EL (cell line): ENCODE measurements around the gene ADGRL1.

Experiments
- DNase-seq: peaks from one replicate; pipeline ENCODE4 v3.0.0-alpha.2; 2016

The ADGRL1 gene

GRCh38 chr19:14135985-14136508 lies 69.9 kb downstream of the ADGRL1 start:
- DNase-seq: no peak

- no peak for DNase-seq
Observed at GRCh38 chr19:14135355-14135754, 70.6 kb downstream of the ADGRL1 start.

GRCh38 chr19:14127929-14128509 lies 78.0 kb downstream of the ADGRL1 start:
- no peak for DNase-seq

- DNase-seq: no peak
Observed at GRCh38 chr19:14127176-14127575, 78.8 kb downstream of the ADGRL1 start.

GRCh38 chr19:14122924-14123323 lies 83.0 kb downstream of the ADGRL1 start:
- DNase-seq: no peak

GRCh38 chr19:14120497-14120780 lies 85.5 kb downstream of the ADGRL1 start:
- no peak for DNase-seq

- DNase-seq: no peak
Observed at GRCh38 chr19:14119644-14120496, 86.1 kb downstream of the ADGRL1 start.

- DNase-seq: no peak
Observed at GRCh38 chr19:14119146-14119545, 86.8 kb downstream of the ADGRL1 start.

GRCh38 chr19:14118165-14119051 lies 87.6 kb downstream of the ADGRL1 start:
- peak; percentile 59 for DNase-seq

GRCh38 chr19:14117668-14118164 lies 88.3 kb downstream of the ADGRL1 start, which contains the start of gene PRKACA:
Gene PRKACA (minus strand): TSS chr19:14117762. CDS start chr19:14117547, 215 bp downstream.
- peak; percentile 99 for DNase-seq

- no peak for DNase-seq
Observed at GRCh38 chr19:14116918-14117578, 88.9 kb downstream of the ADGRL1 start.

GRCh38 chr19:14116525-14116917 lies 89.4 kb downstream of the ADGRL1 start:
- DNase-seq: no peak

- DNase-seq: no peak
Observed at GRCh38 chr19:14115756-14116155, 90.2 kb downstream of the ADGRL1 start.

- no peak for DNase-seq
Observed at GRCh38 chr19:14114854-14115253, 91.1 kb downstream of the ADGRL1 start.

- DNase-seq: no peak
Observed at GRCh38 chr19:14114439-14114838, 91.5 kb downstream of the ADGRL1 start.

GRCh38 chr19:14113762-14114414 lies 92.1 kb downstream of the ADGRL1 start:
- DNase-seq: no peak

- DNase-seq: no peak
Observed at GRCh38 chr19:14112809-14113385, 93.1 kb downstream of the ADGRL1 start.

- no peak for DNase-seq
Observed at GRCh38 chr19:14112051-14112808, 93.7 kb downstream of the ADGRL1 start.

- DNase-seq: no peak
Observed at GRCh38 chr19:14111486-14111885, 94.5 kb downstream of the ADGRL1 start.

- no peak for DNase-seq
Observed at GRCh38 chr19:14110650-14111049, 95.3 kb downstream of the ADGRL1 start.
